HG03558 (cell line): Measurements from ENCODE around the gene UGT3A1.
"Not testable (repeated sequence)": the region's sequence is repeated elsewhere in the genome, so short reads cannot be mapped to it uniquely, and the experiment has no call there.

Experiments
- ATAC-seq: cut with Tn5 transposase; IDR thresholded peaks from one replicate; pipeline ENCODE4 v1.9.1; 2021; ENCODE audit warnings: moderate number of reproducible peaks; ENCODE audit not compliant: unreplicated experiment; ENCODE audit errors: extremely low read depth

UGT3A1 gene

DNA sequence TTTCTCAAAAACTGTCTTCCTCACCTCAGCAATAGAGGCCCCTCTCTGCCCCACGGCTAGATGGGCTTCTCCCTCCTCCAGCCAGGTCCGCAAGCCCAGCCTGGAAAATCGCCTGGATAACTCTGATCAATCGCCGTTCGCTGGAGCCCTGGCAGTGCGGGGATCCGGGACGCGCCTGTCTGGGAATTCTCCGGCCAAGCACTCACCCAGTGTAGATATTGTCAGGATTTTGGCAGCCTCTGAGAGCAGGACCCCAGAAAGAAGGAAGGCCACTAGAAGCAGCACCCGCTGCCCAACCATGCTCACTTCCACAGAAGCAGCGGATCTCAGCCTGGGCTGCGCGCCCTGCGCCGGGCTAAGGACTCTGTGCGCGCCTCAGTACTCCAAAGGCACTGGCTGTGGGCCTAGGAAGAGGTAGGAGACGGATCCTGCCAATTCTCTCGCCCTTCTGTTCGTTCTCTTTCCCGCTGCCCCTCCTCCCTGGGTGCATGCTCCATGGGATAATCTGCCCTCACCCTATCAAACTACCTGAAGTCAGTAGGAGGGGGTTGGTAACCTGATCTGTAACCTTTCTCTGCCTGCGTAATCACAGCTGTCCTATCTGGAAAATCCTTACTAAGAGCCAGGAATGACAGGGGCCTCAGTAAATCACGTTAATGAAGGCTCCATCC, at the start of gene UGT3A1:
TSS of gene UGT3A1 (minus strand) at position 450 of the 671 bp plus-strand sequence. CDS start at position 300, 150 bp downstream.
- ATAC-seq, result no peak

DNA sequence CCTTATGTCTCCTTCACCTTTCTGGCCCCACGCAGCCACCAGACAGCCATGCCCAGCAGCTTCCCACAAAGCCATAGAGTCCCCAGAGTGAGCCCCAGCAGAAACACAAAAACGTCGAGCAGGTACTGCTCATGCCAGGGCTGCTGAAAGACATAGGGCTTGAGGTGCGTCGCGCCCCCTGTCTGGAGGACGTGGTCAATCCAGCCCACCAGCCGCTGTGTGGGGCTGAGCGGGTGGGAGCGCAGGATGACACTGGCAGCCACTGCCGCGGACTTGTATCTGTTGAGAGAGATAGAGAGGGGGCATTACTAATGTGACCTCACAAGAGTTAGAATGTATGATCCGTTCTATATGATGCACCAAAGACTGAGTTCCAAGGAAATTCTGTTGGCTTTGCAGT, 44.5 kb upstream of the UGT3A1 start:
- ATAC-seq, result no peak

GRCh38 chr5:36034536-36035134, 43.4 kb upstream of the UGT3A1 start:
- ATAC-seq, result not testable (repeated sequence)

DNA sequence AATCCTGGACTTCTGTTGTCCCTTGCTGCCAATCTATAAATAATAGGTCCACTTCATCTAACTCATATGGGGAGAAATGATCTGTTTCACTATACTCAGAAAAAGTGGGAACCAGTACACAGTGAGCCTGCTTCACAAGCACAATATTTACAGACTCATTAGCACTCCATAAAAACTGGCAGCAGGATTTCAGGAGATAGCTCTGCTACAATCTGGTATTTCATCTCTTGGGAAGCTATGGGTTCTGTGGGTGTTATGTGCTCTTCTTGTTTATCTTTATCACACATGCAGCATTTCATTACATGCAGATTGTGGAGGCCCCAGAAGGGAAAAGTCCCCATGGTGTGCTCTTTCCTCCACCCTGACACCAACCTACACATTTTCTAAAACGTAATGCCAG, 42.3 kb upstream of the UGT3A1 start:
- no peak for ATAC-seq

GRCh38 chr5:36033047-36033446, 41.9 kb upstream of the UGT3A1 start:
- ATAC-seq, result no peak

DNA sequence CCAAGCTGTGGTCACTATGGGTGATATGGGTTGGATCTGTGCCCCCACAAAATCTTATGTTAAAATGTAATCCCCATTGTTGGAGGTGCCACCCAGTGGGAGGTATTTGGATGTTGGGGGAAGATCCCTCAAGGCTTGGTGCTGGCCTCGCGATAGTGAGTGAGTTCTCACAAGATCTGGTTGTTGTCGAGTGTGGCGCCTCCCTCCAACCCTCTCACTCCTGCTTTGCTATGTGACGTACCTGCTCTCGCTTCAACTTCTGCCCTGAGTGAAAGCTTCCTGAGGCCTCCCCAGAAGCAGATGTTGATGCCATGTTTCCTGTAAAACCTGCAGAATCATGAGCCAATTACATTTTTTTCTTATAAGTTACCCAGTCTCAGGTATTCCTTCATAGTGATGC, 40.0 kb upstream of the UGT3A1 start:
- no peak for ATAC-seq

DNA sequence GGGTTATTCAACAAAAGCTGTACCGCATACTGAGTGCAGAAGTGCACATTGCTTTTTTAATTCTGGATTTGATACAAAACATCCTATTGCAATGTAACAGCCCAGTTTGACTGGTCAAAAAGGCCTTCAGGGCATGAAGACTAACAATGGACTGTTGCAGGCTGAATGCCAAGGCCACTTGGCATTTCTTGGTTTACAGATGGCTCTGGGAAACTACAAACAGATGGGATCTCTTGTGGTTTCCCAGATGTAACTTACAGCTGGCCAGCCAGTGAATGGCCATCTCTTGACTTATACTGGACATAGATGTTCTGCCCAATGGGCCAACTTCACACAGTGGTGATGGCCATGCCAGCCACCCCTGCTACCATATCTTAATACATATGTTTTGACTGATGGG, 38.7 kb upstream of the UGT3A1 start:
- ATAC-seq, result no peak

DNA sequence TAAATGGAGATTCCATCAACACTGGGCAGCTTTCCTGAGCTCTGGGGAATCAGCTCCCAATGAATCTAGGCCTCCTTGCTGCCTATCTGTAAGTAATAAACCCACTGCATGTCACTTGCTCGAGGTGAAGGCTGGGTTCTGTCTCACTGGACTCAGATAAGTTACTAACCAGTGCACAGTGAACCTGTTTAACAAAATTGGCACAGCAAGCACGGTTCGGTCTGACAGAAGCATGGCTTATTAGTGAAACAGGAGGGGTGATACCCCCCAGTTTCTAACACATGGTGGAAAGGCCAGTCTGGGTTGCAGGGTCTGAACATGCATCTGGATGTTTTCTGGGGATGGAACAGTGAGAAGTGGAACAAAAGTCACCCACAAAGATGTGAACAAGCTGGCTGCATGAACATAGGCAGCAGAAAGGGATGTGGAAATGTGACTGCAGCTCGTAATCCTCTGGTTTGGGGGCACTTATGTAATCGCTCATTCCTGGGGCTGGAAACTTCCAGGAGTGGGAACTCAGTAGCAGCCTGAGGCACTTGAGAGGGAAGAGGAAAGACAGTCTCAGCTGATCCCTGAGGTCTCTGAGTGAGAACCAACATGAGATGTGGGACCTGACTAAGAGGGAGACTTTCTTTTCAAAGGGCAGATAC, 37.8 kb upstream of the UGT3A1 start:
- ATAC-seq, result no peak

- no peak for ATAC-seq
Measured at GRCh38 chr5:36027711-36028110, 36.5 kb upstream of the UGT3A1 start.

GRCh38 chr5:36026706-36027465, 35.7 kb upstream of the UGT3A1 start:
- ATAC-seq, result no peak

GRCh38 chr5:36022246-36022645, 31.1 kb upstream of the UGT3A1 start:
- not testable (repeated sequence) for ATAC-seq

DNA sequence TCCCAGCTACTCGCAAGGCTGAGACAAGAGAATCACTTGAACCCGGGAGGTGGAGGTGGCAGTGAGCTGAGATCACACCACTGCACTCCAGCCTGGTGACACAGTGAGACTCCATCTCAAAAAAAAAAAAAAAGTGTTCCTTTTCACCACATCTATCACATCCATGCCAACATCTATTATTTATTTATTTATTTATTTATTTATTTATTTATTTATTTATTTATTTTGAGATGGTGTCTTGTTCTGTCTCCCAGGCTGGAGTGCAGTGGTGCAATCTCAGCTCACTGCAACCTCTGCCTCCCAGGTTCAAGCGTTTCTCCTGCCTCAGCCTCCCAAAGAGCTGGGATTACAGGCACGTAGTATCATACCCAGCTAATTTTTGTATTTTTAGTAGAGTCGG, 28.4 kb upstream of the UGT3A1 start:
- not testable (repeated sequence) for ATAC-seq

DNA sequence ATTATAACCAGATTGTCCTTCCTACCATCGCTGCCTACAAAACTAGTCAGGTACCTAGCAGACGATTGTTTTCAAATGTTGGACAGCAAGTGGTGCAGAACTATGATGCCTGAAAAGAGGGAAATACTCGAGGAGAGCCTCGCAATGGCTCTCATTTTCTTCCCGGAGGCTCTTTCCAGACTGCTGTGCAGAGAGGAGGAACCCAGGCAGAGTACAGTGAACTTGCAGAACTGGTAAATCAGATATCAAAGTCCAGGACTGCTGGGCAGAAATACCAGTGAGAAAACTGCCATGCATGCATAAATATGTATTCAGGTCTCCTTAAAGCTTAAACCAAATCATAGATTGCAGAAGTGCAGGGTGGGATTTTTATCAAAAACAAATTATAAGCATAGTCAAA, 26.4 kb upstream of the UGT3A1 start:
- no peak for ATAC-seq

GRCh38 chr5:36017004-36017403, 25.8 kb upstream of the UGT3A1 start:
- ATAC-seq, result no peak

DNA sequence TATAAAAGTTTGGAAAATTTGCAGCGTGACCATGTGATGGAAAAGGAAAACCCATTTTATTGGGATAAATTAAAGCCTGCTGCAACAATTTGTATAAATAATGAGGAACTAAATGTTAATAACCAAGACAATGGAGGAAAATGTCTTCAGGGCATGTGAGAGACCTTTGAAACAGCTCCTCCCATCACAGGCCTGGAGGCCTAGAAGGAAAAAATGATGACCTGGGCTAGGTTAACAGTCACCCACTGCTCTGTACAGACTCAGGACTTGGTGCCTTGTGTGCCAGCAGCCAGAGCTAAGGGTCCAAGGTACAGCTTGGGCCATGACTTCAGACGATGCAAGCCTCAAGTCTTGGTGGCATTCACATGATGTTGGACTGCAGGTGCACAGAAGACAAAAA, 22.0 kb upstream of the UGT3A1 start:
- ATAC-seq, result no peak

DNA sequence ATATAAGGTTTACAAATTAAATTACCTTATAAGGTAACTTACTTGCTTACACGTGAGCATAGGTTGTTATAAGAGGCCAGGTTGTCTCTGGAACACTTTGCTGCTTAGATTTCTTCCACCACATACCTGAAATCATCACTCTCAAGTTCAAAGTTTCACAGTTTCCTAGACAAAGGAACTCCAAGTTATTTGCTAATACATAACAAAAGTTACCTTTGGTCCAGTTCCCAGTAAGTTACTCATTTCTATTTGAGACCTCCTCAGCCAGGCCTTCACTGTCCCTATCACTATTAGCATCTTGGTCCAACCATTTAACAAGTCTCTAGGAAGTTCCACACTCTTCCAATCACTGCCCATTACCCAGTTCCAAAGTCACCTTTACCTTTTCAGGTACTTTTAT, 18.5 kb upstream of the UGT3A1 start:
- no peak for ATAC-seq

DNA sequence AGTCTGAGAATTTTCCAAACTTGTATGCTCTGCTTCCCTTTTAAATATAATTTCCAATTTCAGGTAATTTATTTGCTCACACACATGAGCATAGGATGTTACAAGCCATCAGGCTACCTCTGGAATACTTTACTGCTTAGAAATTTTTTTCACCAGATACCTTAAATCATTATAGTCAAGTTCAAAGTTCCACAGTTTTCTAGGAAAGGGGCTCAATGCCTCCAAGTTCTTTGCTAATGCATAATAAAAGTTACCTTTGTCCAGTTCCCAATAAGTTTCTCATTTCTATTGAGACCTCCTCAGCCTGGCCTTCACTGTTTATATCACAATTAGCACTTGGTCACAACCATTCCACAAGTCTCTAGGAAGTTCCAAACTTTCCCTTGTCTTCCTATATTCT, 16.2 kb upstream of the UGT3A1 start:
- no peak for ATAC-seq

DNA sequence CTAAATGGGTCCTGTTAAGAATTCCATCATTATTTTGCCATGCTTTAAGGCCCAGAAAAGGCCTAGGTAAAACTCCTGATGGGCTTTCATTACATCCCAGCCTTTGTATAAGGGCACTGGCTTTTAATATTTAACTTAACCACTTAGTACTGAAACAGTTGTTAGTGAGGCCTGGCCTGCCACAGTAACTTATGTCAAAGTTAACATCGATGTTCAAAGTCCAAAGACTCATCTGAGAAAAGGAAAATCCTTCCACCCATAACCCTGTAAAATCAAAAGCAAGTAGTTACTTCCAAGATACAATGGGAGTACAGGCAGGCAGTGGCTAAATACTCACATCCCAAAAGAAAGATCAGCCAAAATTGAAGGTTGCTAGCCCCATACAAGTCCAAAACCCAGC, 15.0 kb upstream of the UGT3A1 start:
- no peak for ATAC-seq

DNA sequence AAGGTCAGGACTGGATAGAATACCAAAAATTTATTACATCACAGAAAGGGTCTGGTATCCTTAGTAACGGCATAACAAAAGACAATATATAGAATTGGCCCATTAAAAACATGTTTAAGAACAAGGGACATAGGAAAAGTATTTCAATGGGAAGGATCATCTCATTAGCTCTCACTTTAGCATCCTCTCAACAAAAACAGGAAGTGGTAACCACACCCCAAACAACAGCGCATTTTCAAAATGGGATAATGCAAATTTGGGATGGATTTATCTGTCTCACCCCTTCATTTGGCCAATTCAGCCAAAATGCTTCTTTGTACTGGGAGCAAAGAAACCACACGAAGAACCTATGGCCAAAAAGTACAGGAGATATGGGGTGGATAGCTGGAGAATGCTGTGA, 9.8 kb upstream of the UGT3A1 start:
- no peak for ATAC-seq

GRCh38 chr5:35999547-35999946, 8.4 kb upstream of the UGT3A1 start:
- ATAC-seq, result no peak

DNA sequence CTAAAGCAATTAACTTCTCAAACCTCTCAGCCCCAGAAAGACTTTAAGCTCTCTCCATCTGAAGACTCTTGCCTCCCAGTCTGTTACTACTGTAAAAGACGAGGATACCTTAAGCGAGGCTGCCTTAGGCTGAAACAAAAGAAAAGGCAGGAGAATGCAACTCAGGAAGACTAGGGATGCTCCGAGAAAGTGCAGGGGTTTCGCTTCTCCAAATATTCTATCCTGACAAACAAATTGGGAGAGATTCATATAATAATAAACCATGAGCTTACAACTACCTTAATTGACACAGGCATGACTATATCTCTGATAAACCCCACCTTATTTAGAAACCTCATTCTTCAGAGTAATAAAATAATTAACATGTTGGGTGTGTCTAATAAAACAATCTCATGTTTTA, 4.9 kb upstream of the UGT3A1 start:
- ATAC-seq, result no peak
